ENCODE results near the gene ARHGAP1. TPM values are rescaled to one million over a fixed set of nuclear protein-coding genes. Genes with fewer than 3 reads are reported as not detected.

The ARHGAP1 gene
- total and polyA plus RNA-seq, 9 of the 15 experiments (the other 6 are each of a cell fraction or from before 2014, with no cell fraction given) = 3.6 to 30.4 (median 8.2) TPM

DNA sequence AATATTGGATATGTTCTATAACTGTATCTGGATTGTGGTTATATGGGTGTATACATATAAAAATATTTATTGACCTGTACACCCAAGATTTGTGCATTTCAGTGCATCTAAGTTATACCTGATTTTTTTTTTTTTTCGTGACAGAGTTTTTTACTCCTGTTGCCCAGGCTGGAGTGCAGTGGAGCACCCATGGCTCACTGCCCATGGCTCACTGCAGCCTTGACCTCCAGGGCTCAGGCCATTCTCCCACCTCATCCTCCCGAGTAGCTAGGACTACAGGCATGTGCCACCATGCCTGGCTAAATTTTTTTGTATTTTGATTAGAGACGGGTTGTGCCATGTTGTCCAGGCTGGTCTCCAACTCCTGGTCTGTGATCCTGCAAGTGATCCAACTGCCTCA, 58.8 kb downstream of the ARHGAP1 start:
- WGBS (ENCODE audit: insufficient coverage, low coverage, missing lambda C conversion rate) = 87% methylated on average over 3 of the region's 3 CpGs
- intact Hi-C loops (cut with micrococcal nuclease) = no loop called here
- H3K27me3 ChIP-seq (ENCODE audit: control insufficient read depth in 2 of 2, insufficient read depth in 2 of 2, low read length in 2 of 2) = no peaks in the 10 kb centered on the region
- H3K36me3 ChIP-seq (ENCODE audit: control insufficient read depth, insufficient read depth, low read length) = peaks cover 34% of the 10 kb centered on the region
- no peaks in the 10 kb centered on the region for H3K4me1 ChIP-seq (replicated peaks in 1 of 2; ENCODE audit: control insufficient read depth in 2 of 2, insufficient read depth in 2 of 2, low read length in 2 of 2)
- TF ChIP-seq RAD51 (IDR thresholded peaks at IDR 0.05; ENCODE audit: borderline replicate concordance, low read depth) (no peak), JUND (IDR thresholded peaks at IDR 0.05; ENCODE audit: borderline replicate concordance, low read depth, low read length) (no peak), JUND (tag; IDR thresholded peaks at IDR 0.05; ENCODE audit: borderline replicate concordance, low read depth, low read length) (no peak), CBFB (CRISPR knock-in tag; IDR thresholded peaks at IDR 0.05) (no peak), ZNF212 (CRISPR knock-in tag; IDR thresholded peaks at IDR 0.05) (no peak), E2F3 (CRISPR knock-in tag; IDR thresholded peaks at IDR 0.05) (no peak), GABPB2 (CRISPR knock-in tag; conservative IDR thresholded peaks at IDR 0.05) (no peak), HMG20B (CRISPR knock-in tag; IDR thresholded peaks at IDR 0.05) (no peak)
- TF ChIP-seq, protein P1, sequence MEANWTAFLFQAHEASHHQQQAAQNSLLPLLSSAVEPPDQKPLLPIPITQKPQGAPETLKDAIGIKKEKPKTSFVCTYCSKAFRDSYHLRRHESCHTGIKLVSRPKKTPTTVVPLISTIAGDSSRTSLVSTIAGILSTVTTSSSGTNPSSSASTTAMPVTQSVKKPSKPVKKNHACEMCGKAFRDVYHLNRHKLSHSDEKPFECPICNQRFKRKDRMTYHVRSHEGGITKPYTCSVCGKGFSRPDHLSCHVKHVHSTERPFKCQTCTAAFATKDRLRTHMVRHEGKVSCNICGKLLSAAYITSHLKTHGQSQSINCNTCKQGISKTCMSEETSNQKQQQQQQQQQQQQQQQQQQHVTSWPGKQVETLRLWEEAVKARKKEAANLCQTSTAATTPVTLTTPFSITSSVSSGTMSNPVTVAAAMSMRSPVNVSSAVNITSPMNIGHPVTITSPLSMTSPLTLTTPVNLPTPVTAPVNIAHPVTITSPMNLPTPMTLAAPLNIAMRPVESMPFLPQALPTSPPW (CRISPR knock-in tag; IDR thresholded peaks at IDR 0.05) = no peak
- TF ChIP-seq, protein P2, sequence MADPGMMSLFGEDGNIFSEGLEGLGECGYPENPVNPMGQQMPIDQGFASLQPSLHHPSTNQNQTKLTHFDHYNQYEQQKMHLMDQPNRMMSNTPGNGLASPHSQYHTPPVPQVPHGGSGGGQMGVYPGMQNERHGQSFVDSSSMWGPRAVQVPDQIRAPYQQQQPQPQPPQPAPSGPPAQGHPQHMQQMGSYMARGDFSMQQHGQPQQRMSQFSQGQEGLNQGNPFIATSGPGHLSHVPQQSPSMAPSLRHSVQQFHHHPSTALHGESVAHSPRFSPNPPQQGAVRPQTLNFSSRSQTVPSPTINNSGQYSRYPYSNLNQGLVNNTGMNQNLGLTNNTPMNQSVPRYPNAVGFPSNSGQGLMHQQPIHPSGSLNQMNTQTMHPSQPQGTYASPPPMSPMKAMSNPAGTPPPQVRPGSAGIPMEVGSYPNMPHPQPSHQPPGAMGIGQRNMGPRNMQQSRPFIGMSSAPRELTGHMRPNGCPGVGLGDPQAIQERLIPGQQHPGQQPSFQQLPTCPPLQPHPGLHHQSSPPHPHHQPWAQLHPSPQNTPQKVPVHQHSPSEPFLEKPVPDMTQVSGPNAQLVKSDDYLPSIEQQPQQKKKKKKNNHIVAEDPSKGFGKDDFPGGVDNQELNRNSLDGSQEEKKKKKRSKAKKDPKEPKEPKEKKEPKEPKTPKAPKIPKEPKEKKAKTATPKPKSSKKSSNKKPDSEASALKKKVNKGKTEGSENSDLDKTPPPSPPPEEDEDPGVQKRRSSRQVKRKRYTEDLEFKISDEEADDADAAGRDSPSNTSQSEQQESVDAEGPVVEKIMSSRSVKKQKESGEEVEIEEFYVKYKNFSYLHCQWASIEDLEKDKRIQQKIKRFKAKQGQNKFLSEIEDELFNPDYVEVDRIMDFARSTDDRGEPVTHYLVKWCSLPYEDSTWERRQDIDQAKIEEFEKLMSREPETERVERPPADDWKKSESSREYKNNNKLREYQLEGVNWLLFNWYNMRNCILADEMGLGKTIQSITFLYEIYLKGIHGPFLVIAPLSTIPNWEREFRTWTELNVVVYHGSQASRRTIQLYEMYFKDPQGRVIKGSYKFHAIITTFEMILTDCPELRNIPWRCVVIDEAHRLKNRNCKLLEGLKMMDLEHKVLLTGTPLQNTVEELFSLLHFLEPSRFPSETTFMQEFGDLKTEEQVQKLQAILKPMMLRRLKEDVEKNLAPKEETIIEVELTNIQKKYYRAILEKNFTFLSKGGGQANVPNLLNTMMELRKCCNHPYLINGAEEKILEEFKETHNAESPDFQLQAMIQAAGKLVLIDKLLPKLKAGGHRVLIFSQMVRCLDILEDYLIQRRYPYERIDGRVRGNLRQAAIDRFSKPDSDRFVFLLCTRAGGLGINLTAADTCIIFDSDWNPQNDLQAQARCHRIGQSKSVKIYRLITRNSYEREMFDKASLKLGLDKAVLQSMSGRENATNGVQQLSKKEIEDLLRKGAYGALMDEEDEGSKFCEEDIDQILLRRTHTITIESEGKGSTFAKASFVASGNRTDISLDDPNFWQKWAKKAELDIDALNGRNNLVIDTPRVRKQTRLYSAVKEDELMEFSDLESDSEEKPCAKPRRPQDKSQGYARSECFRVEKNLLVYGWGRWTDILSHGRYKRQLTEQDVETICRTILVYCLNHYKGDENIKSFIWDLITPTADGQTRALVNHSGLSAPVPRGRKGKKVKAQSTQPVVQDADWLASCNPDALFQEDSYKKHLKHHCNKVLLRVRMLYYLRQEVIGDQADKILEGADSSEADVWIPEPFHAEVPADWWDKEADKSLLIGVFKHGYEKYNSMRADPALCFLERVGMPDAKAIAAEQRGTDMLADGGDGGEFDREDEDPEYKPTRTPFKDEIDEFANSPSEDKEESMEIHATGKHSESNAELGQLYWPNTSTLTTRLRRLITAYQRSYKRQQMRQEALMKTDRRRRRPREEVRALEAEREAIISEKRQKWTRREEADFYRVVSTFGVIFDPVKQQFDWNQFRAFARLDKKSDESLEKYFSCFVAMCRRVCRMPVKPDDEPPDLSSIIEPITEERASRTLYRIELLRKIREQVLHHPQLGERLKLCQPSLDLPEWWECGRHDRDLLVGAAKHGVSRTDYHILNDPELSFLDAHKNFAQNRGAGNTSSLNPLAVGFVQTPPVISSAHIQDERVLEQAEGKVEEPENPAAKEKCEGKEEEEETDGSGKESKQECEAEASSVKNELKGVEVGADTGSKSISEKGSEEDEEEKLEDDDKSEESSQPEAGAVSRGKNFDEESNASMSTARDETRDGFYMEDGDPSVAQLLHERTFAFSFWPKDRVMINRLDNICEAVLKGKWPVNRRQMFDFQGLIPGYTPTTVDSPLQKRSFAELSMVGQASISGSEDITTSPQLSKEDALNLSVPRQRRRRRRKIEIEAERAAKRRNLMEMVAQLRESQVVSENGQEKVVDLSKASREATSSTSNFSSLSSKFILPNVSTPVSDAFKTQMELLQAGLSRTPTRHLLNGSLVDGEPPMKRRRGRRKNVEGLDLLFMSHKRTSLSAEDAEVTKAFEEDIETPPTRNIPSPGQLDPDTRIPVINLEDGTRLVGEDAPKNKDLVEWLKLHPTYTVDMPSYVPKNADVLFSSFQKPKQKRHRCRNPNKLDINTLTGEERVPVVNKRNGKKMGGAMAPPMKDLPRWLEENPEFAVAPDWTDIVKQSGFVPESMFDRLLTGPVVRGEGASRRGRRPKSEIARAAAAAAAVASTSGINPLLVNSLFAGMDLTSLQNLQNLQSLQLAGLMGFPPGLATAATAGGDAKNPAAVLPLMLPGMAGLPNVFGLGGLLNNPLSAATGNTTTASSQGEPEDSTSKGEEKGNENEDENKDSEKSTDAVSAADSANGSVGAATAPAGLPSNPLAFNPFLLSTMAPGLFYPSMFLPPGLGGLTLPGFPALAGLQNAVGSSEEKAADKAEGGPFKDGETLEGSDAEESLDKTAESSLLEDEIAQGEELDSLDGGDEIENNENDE (IDR thresholded peaks at IDR 0.05; ENCODE audit: low read depth, low read length) = no peak
- ATAC-seq (no peak), FAIRE-seq (no peak), DNase-seq (ENCODE audit: extremely low read depth in 1 of 4, low spot score in 3 of 4) (no peak)
- CTCF ChIA-PET (ENCODE audit: low intra/inter-chr PET ratio) = no interaction called here
- H3K4me2 ChIP-seq (ENCODE audit: insufficient read depth, low read length) = no peak overlapping the region
- POLR2A ChIA-PET = interaction anchor here (1.1 kb wide), 1 partner anchor 48 kb away, joined by 4 read pairs; the partner anchor contains the start of gene AMBRA1
- in situ Hi-C loops (cut with MboI) = no loop called here
- H4K20me1 ChIP-seq (replicated peaks; ENCODE audit: control insufficient read depth, insufficient read depth, low read length) = no peaks in the 10 kb centered on the region
- no peaks in the 10 kb centered on the region for H3K9me1 ChIP-seq (ENCODE audit: control insufficient read depth, insufficient read depth, low read length)
- BruUV-seq (replicated peaks) = no TSS peak
- H3K4me3 ChIP-seq = no peak overlapping the region
- H3K27ac ChIP-seq (ENCODE audit: extremely low read depth, low read depth, low read length) = no peak overlapping the region
- H3K9me3 ChIP-seq (replicated peaks; ENCODE audit: control insufficient read depth, insufficient read depth, low read depth, low read length) = no peaks in the 10 kb centered on the region
- H2AFZ ChIP-seq (ENCODE audit: low read depth, low read length) = no peak overlapping the region
- no peak overlapping the region for H3K9ac ChIP-seq (ENCODE audit: insufficient read depth in 1 of 2, low read depth in 2 of 2, low read length in 2 of 2)
- H3K79me2 ChIP-seq (ENCODE audit: control insufficient read depth, insufficient read depth, low read length) = peaks cover 4% of the 10 kb centered on the region; the same call in 1 of the 3 replicates
